NCI-H146 treated with DMSO at 0.1 percent for 48 hours (cell line): ENCODE results near the gene CYSLTR2.

Experiments
- DNase-seq: peaks from one replicate; lab custom pipeline; 2025; ENCODE audit not compliant: unreplicated experiment; lab: John Stamatoyannopoulos, UW

The CYSLTR2 gene

DNA sequence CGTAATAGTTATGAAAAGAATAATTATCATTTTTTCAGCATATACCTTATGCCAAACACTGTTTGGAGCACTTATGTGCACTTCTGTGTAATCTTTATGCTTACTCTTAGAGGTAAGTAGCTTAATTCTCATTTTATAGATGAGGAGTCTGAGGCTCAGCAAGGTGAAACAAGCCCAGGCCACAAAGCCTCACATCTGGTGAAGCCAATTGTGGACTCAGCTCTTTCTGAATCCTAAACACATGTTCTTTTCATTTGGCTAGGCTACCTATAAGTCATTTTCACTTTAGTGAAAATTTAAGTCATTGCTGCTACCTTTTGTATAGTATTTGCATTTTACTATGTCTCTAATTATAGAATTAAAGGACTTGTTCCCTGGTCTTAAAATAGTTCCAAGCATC lies 84.0 kb downstream of the CYSLTR2 start:
- no peak for DNase-seq

DNA sequence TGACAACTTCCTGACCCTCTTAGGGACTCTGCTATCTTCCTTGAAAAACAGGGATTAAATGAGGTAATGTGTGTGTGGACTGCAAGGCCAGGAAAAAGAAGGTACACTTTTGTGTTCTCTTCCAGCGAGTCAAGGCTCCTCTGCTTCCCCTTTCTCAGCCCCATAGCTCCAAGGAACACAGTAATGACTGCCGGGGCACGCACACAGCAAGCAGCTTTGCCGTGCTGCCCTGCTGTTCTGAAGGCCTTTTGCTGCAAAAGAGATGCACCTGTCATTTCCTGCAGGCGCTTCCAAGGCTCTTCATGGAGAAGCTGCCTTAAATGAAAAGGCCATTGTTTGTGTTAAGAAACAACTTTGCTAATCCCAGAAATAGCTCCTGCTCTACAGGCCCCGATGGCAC lies 84.6 kb downstream of the CYSLTR2 start:
- DNase-seq = no peak

GRCh38 chr13:48739386-48739964 lies 85.7 kb downstream of the CYSLTR2 start:
- no peak for DNase-seq

- DNase-seq = no peak
Measured at GRCh38 chr13:48741377-48741776, 87.6 kb downstream of the CYSLTR2 start.

DNA sequence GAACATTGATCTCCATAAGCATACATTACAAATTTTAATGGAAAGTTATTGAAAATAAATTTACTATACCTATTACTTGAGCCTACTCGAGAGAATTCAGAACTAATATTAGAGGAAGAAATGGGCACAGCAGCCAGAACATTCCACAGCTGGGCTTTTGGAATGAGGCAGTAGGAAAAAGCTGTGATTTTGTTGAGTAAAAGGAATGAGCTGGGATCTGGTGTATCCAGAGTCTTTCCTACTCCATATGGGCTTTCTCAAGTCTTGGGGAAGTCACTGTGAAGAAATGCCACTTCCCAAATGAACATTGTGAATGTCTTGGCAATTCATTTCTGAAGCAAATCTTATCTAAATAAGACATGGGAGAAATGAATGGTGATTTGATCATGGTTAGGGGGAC lies 93.1 kb downstream of the CYSLTR2 start:
- DNase-seq = no peak

DNA sequence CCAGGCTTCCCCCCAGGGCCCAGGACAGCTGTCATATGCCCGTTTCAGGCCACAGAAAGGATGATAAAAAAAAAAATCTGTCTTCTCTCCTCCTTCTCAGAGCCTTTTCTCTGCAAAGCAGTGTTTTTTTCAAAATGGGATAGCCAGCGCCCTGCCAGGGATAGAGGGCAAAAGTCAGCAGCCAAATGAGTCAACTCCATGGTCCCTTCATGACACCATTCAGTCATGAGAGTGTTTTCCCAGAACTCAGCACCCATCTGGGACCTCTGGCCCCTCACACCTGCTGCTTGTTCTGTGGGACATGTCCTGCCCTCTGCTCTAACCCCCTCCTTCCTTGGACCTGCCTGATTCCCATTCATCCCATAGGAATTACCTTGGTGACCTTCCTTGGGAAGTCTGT lies 95.0 kb downstream of the CYSLTR2 start:
- DNase-seq = no peak

GRCh38 chr13:48749144-48749543 lies 95.4 kb downstream of the CYSLTR2 start:
- DNase-seq = no peak

GRCh38 chr13:48749699-48750473 lies 96.2 kb downstream of the CYSLTR2 start:
- DNase-seq = no peak

DNA sequence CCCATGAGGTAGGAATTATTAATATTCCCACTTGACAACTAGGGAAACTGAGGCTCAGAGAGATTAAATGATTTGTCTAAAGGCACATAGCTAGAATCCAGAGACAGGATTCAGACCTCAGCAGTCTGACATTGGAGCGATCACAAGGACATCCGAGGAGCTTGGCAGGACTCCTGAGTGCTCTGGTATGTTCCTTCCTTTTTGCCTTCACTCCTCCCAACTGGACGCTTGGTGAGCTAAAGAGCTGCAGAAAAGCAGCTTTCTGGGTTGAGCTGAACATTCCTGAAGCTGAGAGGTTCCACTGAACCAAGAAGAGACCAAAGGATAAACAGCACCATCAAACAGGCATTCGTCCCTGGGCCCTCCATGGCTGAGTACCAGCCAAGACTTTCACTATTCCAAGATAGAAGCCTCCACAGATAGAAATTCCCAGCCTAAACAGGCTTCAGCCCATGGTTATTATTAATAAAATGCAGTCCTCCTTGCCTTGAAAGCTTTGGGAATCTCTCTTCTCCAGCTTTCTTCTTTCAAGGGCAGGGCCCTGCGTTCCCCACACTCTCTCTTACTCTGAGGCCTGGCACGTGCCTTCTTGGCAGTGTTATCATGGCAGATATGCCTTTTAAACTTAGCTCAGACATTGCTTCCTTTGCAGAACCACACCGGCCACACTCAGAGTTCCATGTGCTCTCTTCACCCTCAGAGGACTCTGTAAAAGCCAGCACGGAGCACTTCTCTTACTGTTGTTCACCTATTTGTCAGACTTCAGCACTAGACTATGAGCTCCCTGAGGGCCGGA lies 97.1 kb downstream of the CYSLTR2 start:
- no peak for DNase-seq

GRCh38 chr13:48760626-48761025 lies 106.9 kb downstream of the CYSLTR2 start:
- DNase-seq = no peak
